NCI-H2196 (cell line): ENCODE measurements around the gene GPR34.
A peak's percentile ranks its signal among the peaks of the same experiment; 100 is the strongest.
"Not testable (repeated sequence)": the region's sequence is repeated elsewhere in the genome, so short reads cannot be mapped to it uniquely, and the experiment has no call there.

Experiments used
- DNase-seq: peaks from one replicate; lab custom pipeline; 2025; ENCODE audit not compliant: unreplicated experiment; lab: John Stamatoyannopoulos, UW

Gene GPR34

DNA sequence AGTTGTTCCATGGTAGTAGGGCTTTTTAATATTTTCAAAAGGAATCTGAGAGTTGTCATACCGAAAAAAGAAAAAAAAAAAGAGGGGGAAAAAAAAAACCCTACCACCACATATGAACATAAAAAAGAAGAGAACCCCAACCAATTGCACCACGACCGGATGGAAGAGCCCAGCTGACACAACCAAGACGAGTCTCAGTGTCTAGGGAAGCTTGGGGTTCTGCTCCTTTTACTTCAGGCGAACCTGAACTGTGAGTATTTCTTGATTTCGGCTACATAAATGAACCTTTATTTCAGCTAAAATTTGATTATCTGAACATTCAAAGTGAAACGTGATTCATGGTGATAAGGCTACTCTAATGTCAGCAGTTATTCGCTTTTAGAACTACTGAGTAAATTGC is at the start of gene GPR34:
TSS of gene GPR34 (plus strand) at position 139 of the 400 bp plus-strand sequence. CDS start 6,661 bp downstream, outside the sequence.
- no peak for DNase-seq

GRCh38 chrX:41646201-41646600 is 42.6 kb upstream of the GPR34 start:
- not testable (repeated sequence) for DNase-seq

DNA sequence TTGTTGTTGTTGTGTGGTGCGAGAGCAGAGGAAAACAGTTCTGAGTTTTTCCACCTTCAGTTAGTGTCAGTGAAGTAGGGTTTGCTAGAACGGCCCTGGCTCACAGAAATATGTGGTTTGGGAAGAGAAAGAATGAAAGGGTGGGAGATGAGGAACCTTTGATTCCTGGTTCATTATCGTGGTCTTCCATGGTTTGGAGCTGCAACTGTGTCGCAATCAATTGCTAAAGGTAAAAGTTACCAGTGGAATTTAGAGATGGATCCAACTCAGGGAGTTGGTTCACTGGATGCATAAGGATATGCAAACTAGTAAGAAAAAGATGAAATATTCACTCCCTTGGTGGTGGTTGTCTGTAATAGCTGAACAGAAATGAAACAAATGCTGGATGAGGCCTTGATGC is 35.6 kb upstream of the GPR34 start:
- no peak for DNase-seq

DNA sequence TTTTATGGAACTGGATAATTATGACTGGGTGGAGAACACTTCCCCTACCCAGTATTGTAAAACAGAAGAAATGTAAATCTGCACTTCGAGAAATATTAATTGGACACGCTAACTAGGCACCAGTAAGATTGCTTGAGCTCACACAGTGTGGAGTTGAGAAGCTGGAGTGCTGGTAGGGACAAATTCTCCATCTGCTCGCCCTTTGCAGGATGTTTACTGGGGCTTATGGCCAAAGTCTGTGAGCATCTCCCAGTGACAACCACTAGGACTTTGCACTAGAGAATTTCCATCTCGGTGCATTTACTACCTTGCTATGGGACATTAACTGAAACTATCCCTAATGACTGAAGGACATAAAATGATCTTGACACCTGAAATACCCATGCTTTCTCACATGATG is 33.7 kb upstream of the GPR34 start:
- no peak for DNase-seq

DNA sequence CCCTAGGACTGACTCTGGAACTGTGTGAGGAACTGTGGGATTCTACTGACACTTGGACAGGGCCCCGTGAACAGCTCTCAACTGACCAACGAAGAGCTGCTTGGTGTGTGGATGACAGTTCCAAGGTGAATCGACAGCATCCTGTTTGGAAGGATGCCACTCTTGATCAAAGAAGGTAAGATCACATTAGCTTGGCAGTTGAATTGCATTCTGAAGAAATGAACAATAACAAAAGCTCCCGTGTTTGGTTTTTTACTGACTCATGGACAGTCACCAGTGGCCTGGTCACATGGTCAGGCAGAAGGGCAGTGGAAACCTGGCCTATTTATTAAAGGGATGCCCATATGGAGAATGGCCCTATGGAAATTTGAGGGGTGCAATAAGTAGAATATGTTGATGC is 33.1 kb upstream of the GPR34 start:
- DNase-seq: no peak

- DNase-seq: no peak
Measured at GRCh38 chrX:41661366-41662095, 27.2 kb upstream of the GPR34 start.

DNA sequence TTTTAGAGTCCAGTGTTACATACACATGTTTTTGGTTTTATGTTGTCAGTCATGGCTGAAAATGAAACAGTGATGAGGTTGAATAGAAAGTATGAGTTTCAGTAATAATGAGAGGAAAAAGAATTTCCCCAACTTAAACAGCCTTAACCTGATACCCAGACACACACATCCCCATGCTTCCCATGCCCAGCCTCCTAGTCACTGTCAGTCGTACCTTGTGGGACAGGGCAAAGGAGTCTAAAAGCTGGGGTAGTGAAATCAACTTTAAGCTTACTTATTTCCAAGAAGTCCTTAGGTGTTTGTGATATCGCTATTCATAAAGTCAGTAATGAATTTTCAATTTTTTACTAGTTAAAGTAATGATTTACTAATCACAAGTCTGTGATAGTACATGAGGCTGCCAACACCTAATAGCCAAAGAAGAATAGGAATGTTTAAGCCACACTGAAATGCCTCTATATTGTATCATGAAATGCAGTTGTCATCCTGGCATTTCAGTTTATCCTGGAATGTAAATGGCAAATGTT is 24.3 kb upstream of the GPR34 start:
- DNase-seq: no peak

DNA sequence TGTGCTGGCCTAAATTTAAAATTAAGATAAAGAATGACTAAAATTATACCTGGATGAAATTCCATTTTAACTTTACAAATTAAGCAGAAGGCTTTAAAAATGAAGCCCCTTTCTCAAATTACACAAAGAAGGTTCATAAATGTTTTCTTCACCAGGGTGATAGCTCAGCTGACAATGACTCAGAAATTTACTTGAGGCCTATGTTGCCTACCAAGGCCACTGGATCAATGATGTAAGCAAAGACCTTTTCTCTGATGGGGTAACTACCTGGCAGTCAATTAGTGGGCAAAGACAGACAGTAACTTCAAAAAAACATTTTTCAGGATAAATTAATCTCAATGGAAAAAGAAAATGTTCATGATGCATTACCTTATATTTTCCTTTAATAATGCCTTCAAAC is 23.9 kb upstream of the GPR34 start:
- DNase-seq: no peak

GRCh38 chrX:41665686-41666085 is 23.1 kb upstream of the GPR34 start:
- no peak for DNase-seq

GRCh38 chrX:41666251-41666650 is 22.5 kb upstream of the GPR34 start:
- DNase-seq: no peak

GRCh38 chrX:41667631-41668030 is 21.1 kb upstream of the GPR34 start:
- no peak for DNase-seq

DNA sequence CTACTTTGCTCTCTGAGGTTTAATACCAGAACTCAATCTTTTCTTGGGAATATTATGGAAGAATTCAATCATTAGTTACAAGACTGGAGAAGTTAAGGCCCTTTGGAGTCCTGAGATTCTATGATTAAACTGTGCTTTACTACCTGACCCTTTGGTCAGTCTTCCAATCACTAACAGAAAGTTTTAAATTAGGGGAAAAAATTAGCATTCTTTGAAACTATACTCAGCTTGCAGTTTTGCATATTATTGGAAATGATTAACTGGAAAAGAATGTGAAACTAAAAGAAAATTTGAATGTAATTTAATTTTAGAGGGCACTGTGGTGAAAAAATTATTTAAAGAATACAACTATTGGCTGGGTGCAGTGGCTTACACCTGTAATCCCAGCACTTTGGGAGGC is 18.7 kb upstream of the GPR34 start:
- DNase-seq: no peak

DNA sequence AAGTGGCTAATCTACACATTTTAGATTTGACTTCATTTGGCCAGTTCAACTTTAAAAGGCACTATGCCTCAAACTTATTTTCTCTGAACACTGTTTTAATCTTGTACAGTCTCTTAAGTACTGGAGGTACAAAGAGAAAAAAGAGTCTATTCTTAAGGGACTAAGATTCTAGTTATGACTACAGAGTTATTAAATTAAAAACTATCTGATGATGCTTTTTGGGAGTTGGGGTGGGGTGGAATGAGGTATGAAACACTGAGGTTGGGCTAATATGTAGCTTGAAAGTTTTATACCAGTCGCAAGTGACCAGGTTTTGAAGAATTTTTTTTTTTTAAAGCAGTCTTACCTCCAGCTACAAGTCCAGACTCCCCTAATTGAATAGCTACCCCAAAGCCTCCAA is 17.7 kb upstream of the GPR34 start:
- DNase-seq: no peak

DNA sequence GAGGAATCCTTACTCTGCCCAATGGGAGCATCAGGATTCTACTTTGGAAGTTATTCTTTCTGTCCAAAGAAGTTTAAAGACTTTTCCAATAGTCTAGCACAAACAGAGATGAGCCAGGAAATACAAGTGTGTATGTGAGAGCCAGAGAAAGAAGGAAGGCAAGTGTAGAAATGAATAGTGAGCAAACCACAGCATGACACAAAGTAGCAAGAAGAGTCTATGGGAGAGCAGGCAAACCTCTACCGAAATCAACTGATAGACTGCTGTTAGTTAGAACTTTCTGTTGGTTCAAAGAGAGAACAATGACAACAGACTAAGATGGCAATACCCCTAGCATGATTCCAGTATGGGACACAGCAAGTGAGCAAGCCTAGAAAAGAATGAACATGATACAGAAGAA is 16.1 kb upstream of the GPR34 start:
- DNase-seq: no peak

GRCh38 chrX:41676361-41676760 is 12.4 kb upstream of the GPR34 start:
- not testable (repeated sequence) for DNase-seq

GRCh38 chrX:41677183-41678060 is 11.4 kb upstream of the GPR34 start:
- DNase-seq: no peak

DNA sequence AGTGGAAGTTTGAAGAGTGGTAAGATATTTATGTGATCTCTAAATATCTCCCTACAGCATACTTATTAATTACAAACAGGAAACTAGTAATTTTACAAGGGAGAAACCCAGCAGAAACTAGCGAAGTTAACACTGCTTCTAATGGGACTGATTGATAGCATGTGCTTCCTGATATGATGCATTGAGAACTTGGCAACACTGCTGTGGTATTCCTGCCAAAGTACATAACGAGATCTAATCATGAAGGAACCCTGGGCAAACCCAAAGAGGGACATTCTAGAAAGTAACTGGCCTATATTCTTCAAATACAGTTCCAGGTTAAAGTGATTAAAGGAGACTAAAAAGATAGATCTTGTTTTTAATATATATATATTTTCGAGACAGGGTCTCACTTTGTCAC is 4.6 kb upstream of the GPR34 start:
- DNase-seq: peak; percentile 9

DNA sequence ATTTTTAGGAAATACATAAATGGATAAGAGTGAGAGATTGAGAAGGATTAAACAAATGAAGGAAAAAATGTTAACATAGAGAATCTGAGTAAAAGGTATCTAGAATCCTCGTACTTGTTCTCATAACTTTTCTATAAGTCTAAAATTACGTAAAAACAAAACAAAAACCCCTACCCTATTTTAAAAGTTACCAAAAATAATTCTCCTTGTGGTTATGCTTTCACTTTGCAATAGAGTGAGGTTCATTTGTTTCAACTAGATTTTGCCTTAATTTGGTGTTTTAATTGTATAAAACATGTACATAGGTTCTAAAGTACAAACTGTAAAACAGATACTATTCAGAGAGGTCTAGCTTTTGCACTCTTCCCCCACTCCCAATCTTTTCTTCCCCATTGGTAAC is 3.8 kb upstream of the GPR34 start:
- no peak for DNase-seq

- DNase-seq: no peak
Measured at GRCh38 chrX:41686788-41687187, 2.0 kb upstream of the GPR34 start.

DNA sequence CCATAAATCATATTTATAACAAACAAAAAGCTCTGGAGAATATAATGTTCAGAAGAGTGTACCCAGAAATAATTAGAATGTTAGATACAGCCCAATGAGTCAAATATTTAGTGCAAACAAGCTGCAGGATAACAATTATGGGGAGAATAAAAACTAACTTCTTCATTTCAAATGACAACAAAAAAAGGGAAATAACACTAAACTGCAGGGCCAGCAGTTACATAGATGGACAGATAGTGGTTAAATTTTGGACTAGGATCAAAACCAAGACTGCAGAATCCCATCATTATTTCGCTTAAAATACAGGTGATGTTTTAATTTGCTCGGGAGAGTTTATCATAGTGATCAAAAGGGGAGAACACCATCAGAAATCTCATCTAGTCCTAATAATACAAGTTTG is 617 bp upstream of the GPR34 start:
- DNase-seq: no peak

DNA sequence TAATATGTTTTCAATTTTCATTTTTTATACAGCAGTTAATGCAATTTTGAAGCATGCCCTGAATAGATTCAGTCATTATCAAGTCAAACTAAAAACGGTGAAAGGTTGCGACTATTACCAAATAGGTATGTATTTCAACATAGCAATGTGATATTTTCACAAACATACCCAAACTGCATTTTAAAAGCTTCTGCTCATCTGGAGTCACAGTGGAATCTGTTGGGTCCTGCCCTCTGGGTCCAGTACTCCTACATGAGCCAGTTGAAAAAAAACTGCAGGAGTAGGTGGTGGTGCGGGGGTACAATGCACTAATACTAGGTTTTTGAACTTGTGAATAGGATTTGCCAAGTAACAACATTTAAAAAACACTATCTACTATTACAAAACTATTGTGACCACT is 938 bp downstream of the GPR34 start:
- no peak for DNase-seq

- no peak for DNase-seq
Measured at GRCh38 chrX:41692162-41692749, 3.5 kb downstream of the GPR34 start.
